Measurements from ENCODE around the gene EPS15. TPM values are rescaled to one million over a fixed set of nuclear protein-coding genes. Genes with fewer than 3 reads are reported as not detected.

The EPS15 gene
- total and polyA plus RNA-seq, 2 donors (not counting 1 experiment from before 2014, with no cell fraction given) = 40.3 to 151 TPM

DNA sequence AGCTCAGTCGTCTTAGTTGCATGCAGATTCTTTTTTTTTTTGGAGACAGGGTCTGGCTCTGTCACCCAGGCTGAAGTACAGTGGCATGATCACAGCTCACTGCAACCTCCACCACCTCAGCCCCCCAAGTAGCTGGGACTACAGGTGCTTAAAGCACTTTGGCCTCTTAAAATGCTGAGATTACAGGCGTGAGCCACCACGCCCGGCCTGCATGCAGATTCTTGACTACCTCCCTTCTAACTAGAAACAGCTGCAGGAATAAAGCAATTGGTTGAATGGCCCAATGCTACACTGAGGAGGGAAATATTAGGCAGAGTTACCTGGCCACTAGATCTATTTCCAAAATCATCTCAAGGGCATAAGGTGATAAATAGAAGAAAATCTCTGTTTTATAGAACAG is 159.2 kb downstream of the EPS15 start:
- H3K27me3 ChIP-seq (replicated peaks in 1 of 4; ENCODE audit: control extremely low read depth in 1 of 4, control insufficient read depth in 3 of 4, insufficient read depth in 4 of 4, low read length in 3 of 4) = no peaks in the 10 kb centered on the region
- Mint-ChIP-seq H3K27ac (no peak overlapping the region), H3K4me3 (no peak overlapping the region), H3K4me1 (no peaks in the 10 kb centered on the region), H3K27me3 (no peaks in the 10 kb centered on the region), H3K9me3 (ENCODE audit: insufficient read depth) (no peaks in the 10 kb centered on the region)
- H3K4me1 ChIP-seq (ENCODE audit: control insufficient read depth in 2 of 2, insufficient read depth in 2 of 2, low read length in 2 of 2) = no peaks in the 10 kb centered on the region
- no peaks in the 10 kb centered on the region for H3K9me3 ChIP-seq (ENCODE audit: control extremely low read depth in 1 of 3, control insufficient read depth in 2 of 3, insufficient read depth in 1 of 3, low read length in 2 of 3)
- no peak overlapping the region for H3K27ac ChIP-seq (ENCODE audit: low read length in 2 of 2)
- ChIA-PET POLR2A (no interaction called here), CTCF (no interaction called here)
- H2AFZ ChIP-seq (ENCODE audit: insufficient read depth, low read depth, low read length, poor library complexity, severe bottlenecking) = no peak overlapping the region
- intact Hi-C loops (cut with micrococcal nuclease) = no loop called here
- peaks cover 15 to 56% of the 10 kb centered on the region in 2 experiments for H3K36me3 ChIP-seq (replicated peaks in 1 of 2; ENCODE audit: control extremely low read depth in 1 of 2, control insufficient read depth in 1 of 2, extremely low read depth in 1 of 2, insufficient read depth in 2 of 2, low read length in 1 of 2)
- no peak overlapping the region for H3K9ac ChIP-seq (ENCODE audit: low read length)
- WGBS (ENCODE audit: insufficient coverage) = 100% methylated on average over 3 of the region's 4 CpGs
- H3K4me3 ChIP-seq (ENCODE audit: control extremely low read depth in 1 of 5, extremely low read depth in 1 of 5, insufficient read depth in 1 of 5, low read depth in 2 of 5, low read length in 4 of 5) = no peak overlapping the region
- no peaks in the 10 kb centered on the region for H4K20me1 ChIP-seq (ENCODE audit: control insufficient read depth, insufficient read depth, low read length, poor library complexity, severe bottlenecking)
- ATAC-seq (ENCODE audit: low read depth) (no peak), DNase-seq (no peak)
- H3K4me2 ChIP-seq (replicated peaks; ENCODE audit: low read depth, low read length, poor library complexity, severe bottlenecking) = no peak overlapping the region
- H3K79me2 ChIP-seq (ENCODE audit: control insufficient read depth, insufficient read depth, low read length) = no peaks in the 10 kb centered on the region
- TF ChIP-seq EZH2 (IDR thresholded peaks at IDR 0.05; ENCODE audit: borderline replicate concordance, insufficient read depth, low read depth, low read length, poor library complexity, severe bottlenecking) = no peak
- TF ChIP-seq, protein P1, sequence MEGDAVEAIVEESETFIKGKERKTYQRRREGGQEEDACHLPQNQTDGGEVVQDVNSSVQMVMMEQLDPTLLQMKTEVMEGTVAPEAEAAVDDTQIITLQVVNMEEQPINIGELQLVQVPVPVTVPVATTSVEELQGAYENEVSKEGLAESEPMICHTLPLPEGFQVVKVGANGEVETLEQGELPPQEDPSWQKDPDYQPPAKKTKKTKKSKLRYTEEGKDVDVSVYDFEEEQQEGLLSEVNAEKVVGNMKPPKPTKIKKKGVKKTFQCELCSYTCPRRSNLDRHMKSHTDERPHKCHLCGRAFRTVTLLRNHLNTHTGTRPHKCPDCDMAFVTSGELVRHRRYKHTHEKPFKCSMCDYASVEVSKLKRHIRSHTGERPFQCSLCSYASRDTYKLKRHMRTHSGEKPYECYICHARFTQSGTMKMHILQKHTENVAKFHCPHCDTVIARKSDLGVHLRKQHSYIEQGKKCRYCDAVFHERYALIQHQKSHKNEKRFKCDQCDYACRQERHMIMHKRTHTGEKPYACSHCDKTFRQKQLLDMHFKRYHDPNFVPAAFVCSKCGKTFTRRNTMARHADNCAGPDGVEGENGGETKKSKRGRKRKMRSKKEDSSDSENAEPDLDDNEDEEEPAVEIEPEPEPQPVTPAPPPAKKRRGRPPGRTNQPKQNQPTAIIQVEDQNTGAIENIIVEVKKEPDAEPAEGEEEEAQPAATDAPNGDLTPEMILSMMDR (IDR thresholded peaks at IDR 0.05) = no peak

DNA sequence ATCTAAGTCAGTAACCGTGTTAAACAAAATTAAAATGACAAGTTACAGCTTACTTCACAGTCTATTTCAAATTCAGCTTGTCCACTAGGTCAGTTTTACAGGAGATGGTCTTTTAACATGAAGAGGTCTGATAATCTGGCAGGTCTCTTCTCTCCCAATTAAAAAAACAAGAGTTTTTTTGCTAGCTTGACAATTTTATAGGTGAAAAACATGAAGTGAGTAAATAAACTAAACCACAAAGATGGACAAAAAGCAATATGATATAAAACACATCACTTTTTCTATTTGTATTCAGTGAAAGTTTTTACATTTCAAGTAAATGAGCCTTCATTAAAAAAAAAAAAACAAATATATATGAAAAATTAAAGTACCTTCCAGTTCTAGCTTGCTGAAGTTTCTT is 163.7 kb downstream of the EPS15 start:
- CTCF ChIA-PET = no interaction called here
- no peak for TF ChIP-seq EZH2 (IDR thresholded peaks at IDR 0.05; ENCODE audit: borderline replicate concordance, insufficient read depth, low read depth, low read length, poor library complexity, severe bottlenecking)
- TF ChIP-seq, protein P1 (IDR thresholded peaks at IDR 0.05) = no peak
- H3K27ac Mint-ChIP-seq = no peak overlapping the region

More for the DNA sequence above, 163.7 kb downstream of the EPS15 start:
- Histone ChIP-seq H3K9ac (ENCODE audit: low read length) (no peak overlapping the region), H3K9me3 (ENCODE audit: control extremely low read depth in 1 of 3, control insufficient read depth in 2 of 3, insufficient read depth in 1 of 3, low read length in 2 of 3) (no peaks in the 10 kb centered on the region), H3K27me3 (replicated peaks in 1 of 4; ENCODE audit: control extremely low read depth in 1 of 4, control insufficient read depth in 3 of 4, insufficient read depth in 4 of 4, low read length in 3 of 4) (no peaks in the 10 kb centered on the region), H3K4me2 (replicated peaks; ENCODE audit: low read depth, low read length, poor library complexity, severe bottlenecking) (no peak overlapping the region), H3K4me3 (ENCODE audit: control extremely low read depth in 1 of 5, extremely low read depth in 1 of 5, insufficient read depth in 1 of 5, low read depth in 2 of 5, low read length in 4 of 5) (no peak overlapping the region), H4K20me1 (ENCODE audit: control insufficient read depth, insufficient read depth, low read length, poor library complexity, severe bottlenecking) (no peaks in the 10 kb centered on the region), H3K79me2 (ENCODE audit: control insufficient read depth, insufficient read depth, low read length) (no peaks in the 10 kb centered on the region), H3K4me1 (ENCODE audit: control insufficient read depth in 2 of 2, insufficient read depth in 2 of 2, low read length in 2 of 2) (no peaks in the 10 kb centered on the region), H2AFZ (ENCODE audit: insufficient read depth, low read depth, low read length, poor library complexity, severe bottlenecking) (no peak overlapping the region), H3K27ac (ENCODE audit: low read length in 2 of 2) (no peak overlapping the region), H3K36me3 (replicated peaks in 1 of 2; ENCODE audit: control extremely low read depth in 1 of 2, control insufficient read depth in 1 of 2, extremely low read depth in 1 of 2, insufficient read depth in 2 of 2, low read length in 1 of 2) (peaks cover 4 to 41% of the 10 kb centered on the region in 2 experiments)
- H3K4me3 Mint-ChIP-seq = no peak overlapping the region
- no peaks in the 10 kb centered on the region for H3K27me3 Mint-ChIP-seq
- no peak for DNase-seq
- WGBS (ENCODE audit: insufficient coverage) = no CpG with 5 or more reads among the region's 1 CpG
- no peaks in the 10 kb centered on the region for H3K9me3 Mint-ChIP-seq (ENCODE audit: insufficient read depth)
- POLR2A ChIA-PET = no interaction called here
- no peak for ATAC-seq (ENCODE audit: low read depth)
- H3K4me1 Mint-ChIP-seq = no peaks in the 10 kb centered on the region
- intact Hi-C loops (cut with micrococcal nuclease) = no loop called here

Data from B cell (primary cell).